Nephron progenitor cell (in vitro differentiated cells): ENCODE data around the gene BANP.
"Not testable (repeated sequence)": the region's sequence is repeated elsewhere in the genome, so short reads cannot be mapped to it uniquely, and the experiment has no call there.

Source experiments
- DNase-seq: peaks from one replicate; pipeline ENCODE4 v3.0.0; 2021
- H3K27ac Mint-ChIP-seq: 2 replicates; pipeline ENCODE4 v1.8.0; 2021; ENCODE audit warnings: mild to moderate bottlenecking, moderate library complexity, mixed read lengths
- H3K27me3 Mint-ChIP-seq: 2 replicates; pipeline ENCODE4 v1.8.0; 2021; ENCODE audit warnings: mild to moderate bottlenecking, low read depth, mixed read lengths; ENCODE audit not compliant: poor library complexity
- H3K36me3 Mint-ChIP-seq: 2 replicates; pipeline ENCODE4 v1.8.0; 2021; ENCODE audit warnings: low read depth, mixed read lengths
- H3K4me1 Mint-ChIP-seq: 2 replicates; pipeline ENCODE4 v1.8.0; 2021; ENCODE audit warnings: mixed read lengths
- H3K4me3 Mint-ChIP-seq: 2 replicates; pipeline ENCODE4 v1.8.0; 2021; ENCODE audit warnings: mild to moderate bottlenecking, moderate library complexity, mixed read lengths
- H3K9me3 Mint-ChIP-seq: 2 replicates; pipeline ENCODE4 v1.8.0; 2021; ENCODE audit warnings: mild to moderate bottlenecking, moderate library complexity, mixed read lengths
- TF ChIP-seq, protein P1 (sequence below): fragments of 200-600 bp; sonication (generic); IDR thresholded peaks from 2 replicates; pipeline ENCODE4 v1.5.0; 2021; ENCODE audit warnings: antibody characterized with exemption

Gene BANP

DNA sequence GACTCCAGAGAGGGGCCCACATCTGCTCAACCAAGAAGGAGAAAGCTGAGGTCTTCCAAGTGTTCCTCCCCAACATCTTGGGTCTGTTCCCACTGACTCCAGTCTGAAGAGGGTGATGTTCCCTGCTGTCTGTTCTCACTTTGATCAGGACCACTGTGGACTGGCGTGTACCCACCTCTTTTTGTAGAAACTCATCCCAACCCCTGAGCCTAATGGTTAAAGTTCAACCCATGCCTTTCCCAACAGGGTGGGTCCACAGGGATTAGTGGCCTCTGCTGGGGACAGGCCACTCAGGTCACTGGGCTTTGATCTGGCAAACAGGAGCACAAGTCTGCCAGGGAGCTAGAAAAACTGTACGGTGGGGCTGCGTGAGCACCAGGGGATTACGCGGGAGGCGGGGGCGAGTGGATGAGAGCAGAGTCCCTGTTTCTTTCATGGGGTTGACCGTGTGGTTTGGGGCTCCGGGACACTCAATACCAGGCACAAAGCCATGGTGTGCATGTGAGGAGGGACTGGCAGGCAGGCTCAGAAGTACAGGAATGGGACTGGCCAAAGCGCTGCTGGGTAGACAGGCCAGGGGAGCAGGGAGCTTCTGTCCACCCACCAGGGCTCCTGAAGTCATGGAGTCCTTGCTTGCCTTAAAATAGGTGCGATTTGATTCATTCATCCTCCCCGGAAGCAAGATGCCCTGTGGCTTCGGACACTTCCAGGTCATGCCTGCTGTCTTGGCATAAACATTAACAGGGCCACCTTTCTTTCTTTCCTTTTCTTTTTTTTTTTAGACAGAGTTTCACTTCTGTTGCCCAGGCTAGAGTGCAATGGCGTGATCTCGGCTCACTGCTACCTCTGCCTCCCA lies 14.6 kb upstream of the BANP start, which contains the start of gene CA5A:
TSS of gene CA5A (minus strand) at position 155 of the 856 bp plus-strand sequence. CDS start at position 76, 79 bp downstream.
- H3K4me1 Mint-ChIP-seq, result peaks cover 6% of the 10 kb centered on the region
- H3K27me3 Mint-ChIP-seq, result peaks cover 15% of the 10 kb centered on the region
- H3K36me3 Mint-ChIP-seq, result no peaks in the 10 kb centered on the region
- no peak for DNase-seq
- peaks cover 4% of the 10 kb centered on the region for H3K9me3 Mint-ChIP-seq
- TF ChIP-seq, protein P1, sequence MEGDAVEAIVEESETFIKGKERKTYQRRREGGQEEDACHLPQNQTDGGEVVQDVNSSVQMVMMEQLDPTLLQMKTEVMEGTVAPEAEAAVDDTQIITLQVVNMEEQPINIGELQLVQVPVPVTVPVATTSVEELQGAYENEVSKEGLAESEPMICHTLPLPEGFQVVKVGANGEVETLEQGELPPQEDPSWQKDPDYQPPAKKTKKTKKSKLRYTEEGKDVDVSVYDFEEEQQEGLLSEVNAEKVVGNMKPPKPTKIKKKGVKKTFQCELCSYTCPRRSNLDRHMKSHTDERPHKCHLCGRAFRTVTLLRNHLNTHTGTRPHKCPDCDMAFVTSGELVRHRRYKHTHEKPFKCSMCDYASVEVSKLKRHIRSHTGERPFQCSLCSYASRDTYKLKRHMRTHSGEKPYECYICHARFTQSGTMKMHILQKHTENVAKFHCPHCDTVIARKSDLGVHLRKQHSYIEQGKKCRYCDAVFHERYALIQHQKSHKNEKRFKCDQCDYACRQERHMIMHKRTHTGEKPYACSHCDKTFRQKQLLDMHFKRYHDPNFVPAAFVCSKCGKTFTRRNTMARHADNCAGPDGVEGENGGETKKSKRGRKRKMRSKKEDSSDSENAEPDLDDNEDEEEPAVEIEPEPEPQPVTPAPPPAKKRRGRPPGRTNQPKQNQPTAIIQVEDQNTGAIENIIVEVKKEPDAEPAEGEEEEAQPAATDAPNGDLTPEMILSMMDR, result no peak
- H3K27ac Mint-ChIP-seq, result peak within 1 kb of the TSS; percentile 59
- H3K4me3 Mint-ChIP-seq, result no peak within 1 kb of the TSS

DNA sequence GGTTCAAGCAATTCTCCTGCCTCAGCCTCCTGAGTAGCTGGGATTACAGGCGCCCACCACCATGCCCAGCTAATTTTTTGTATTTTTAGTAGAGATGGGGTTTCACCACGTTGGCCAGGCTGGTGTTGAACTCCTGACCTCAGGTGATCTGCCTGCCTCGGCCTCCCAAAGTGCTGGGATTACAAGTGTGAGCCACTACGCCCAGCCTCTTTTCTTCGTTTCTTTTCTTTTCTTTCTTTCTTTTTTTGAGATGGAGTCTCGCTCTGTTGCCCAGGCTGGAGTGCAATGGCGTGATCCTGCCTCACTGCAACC lies 14.0 kb upstream of the BANP start:
- not testable (repeated sequence) for H3K4me3 Mint-ChIP-seq

DNA sequence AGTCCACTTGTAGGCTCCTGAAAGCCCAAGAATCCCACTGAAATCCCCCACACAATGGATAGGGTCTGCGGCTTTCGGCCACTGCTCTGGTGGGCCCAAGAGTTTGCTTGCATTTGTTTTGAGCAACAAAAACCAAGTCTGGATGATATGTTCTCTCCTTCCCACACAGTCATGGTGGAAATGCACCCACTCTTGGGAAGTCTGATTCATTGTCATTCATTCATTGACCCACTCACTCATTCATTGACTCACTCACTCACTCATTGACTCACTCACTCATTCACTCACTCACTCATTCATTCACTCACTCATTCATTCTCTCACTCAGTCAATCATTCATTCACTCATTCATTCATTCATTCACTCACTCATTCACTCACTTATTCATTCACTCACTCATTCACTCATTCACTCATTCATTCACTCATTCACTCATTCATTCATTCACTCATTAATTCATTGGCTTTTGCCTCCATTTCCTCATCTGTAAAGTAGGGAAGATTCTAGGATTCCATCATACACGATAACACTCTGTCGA lies 12.8 kb upstream of the BANP start:
- no peak overlapping the region for H3K4me3 Mint-ChIP-seq
- TF ChIP-seq, protein P1, result no peak
- H3K9me3 Mint-ChIP-seq, result no peaks in the 10 kb centered on the region
- H3K27me3 Mint-ChIP-seq, result peaks cover 15% of the 10 kb centered on the region
- no peaks in the 10 kb centered on the region for H3K4me1 Mint-ChIP-seq
- no peak overlapping the region for H3K27ac Mint-ChIP-seq
- no peak for DNase-seq
- no peaks in the 10 kb centered on the region for H3K36me3 Mint-ChIP-seq

More for the DNA sequence above, 14.0 kb upstream of the BANP start:
- not testable (repeated sequence) for H3K4me1 Mint-ChIP-seq, H3K9me3 Mint-ChIP-seq, DNase-seq, H3K27ac Mint-ChIP-seq, H3K36me3 Mint-ChIP-seq
- H3K27me3 Mint-ChIP-seq, result peaks cover 15% of the 10 kb centered on the region

DNA sequence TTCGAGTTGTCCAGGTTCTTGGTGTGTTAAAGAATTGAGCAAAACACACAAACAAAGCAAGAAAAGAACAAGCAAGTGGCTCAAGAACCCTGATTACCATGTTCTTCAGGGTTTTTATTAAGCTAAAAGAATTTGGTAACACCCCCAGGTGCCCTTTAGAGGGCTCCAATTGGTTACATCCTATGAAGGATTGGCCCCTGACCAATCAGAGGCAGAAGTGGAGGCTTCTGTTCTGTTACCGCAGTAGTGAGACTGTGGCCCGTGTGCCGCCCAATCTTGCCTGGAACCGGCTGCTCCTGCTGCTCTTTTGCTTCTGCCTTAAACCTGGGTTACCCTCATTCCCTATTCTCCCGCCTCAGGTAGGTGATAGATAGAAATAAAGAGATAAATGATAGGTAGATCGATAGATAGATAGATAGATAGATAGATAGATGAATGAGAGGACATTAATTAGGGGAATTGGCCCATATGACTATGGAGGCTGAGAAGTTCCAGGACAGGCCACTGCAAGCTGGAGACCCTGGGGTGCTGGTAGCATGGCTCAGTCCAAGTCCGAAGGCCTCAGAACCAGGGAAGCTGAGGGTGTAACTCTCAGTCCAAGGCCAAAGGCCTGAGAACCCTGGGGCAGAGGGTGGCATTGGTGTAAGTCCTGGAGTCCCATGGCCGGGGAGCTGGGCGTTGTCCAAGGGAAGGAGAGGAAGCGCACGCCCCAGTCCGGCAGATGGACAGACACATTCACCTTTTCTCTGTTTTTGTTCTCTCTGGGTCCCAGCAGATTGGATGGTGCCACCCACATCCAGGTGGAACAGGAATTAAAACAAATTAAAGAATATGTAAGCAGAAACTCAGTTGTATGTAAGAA lies 11.4 kb upstream of the BANP start:
- H3K36me3 Mint-ChIP-seq, result no peaks in the 10 kb centered on the region
- peaks cover 18% of the 10 kb centered on the region for H3K27me3 Mint-ChIP-seq
- no peaks in the 10 kb centered on the region for H3K9me3 Mint-ChIP-seq
- DNase-seq, result no peak
- TF ChIP-seq, protein P1, result no peak
- H3K4me1 Mint-ChIP-seq, result peaks cover 1% of the 10 kb centered on the region
- no peak overlapping the region for H3K4me3 Mint-ChIP-seq
- H3K27ac Mint-ChIP-seq, result no peak overlapping the region

DNA sequence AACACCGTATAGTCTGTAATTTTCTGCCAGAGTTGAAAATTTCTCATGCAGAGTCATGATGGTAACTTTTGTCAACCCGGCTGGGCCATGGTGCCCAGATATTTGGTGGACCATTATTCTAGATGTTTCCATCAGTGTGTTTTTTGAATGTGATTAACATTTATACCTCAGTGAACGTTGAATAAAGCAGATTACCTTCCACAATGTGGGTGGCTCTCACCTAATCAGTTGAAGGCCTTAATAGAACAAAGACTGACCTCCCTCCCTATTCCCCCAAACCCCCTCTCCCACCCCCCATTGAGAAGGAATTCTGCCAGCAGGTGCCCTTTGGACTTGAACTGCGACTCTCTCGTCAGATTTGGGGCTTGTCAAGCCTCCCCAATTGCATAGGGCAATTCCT lies 8.6 kb upstream of the BANP start:
- no peak overlapping the region for H3K4me3 Mint-ChIP-seq
- peaks cover 7% of the 10 kb centered on the region for H3K27me3 Mint-ChIP-seq
- peaks cover 15% of the 10 kb centered on the region for H3K4me1 Mint-ChIP-seq
- H3K27ac Mint-ChIP-seq, result no peak overlapping the region
- TF ChIP-seq, protein P1, result no peak
- no peaks in the 10 kb centered on the region for H3K9me3 Mint-ChIP-seq
- H3K36me3 Mint-ChIP-seq, result no peaks in the 10 kb centered on the region
- no peak for DNase-seq
